Fibroblast of lung (primary cell): Measurements from ENCODE around the gene ARID1B. TPM values are rescaled to one million over a fixed set of nuclear protein-coding genes. Genes with fewer than 3 reads are reported as not detected.

Experiments used
- DNase-seq, 2 donors: peaks; one replicate each; pipeline versions ENCODE4 v3.0.0 to v3.0.0-alpha.2; 2010; ENCODE audit warnings: low read depth in 2 of 2
- H2AFZ ChIP-seq: 2 replicates; pipeline ENCODE4 v1.5.1; 2012; ENCODE audit warnings: low read length, control low read depth, inconsistent platforms
- H3K27ac ChIP-seq: 2 replicates; pipeline ENCODE4 v1.5.1; 2011; ENCODE audit warnings: low read length, control low read depth; ENCODE audit not compliant: insufficient read depth
- H3K27me3 ChIP-seq: 2 replicates; pipeline ENCODE4 v1.5.1; 2011; ENCODE audit warnings: mild to moderate bottlenecking, low read length; ENCODE audit not compliant: control insufficient read depth, insufficient read depth
- H3K36me3 ChIP-seq: 2 replicates; pipeline ENCODE4 v1.5.1; 2011; ENCODE audit warnings: low read length; ENCODE audit not compliant: control insufficient read depth, insufficient read depth
- H3K4me1 ChIP-seq: 2 replicates; pipeline ENCODE4 v1.5.1; 2011; ENCODE audit warnings: low read length; ENCODE audit not compliant: control insufficient read depth, insufficient read depth; ENCODE audit errors: extremely low read depth
- H3K4me2 ChIP-seq: 2 replicates; pipeline ENCODE4 v1.5.1; 2011; ENCODE audit warnings: low read length, control low read depth; ENCODE audit not compliant: insufficient read depth; ENCODE audit errors: extremely low read depth
- H3K4me3 ChIP-seq, 4 experiments: fragments of 200-600 bp in 1 of 4; sonication (generic) in 1 of 4; replicated peaks in 1 of 4; 2 replicates each; pipeline ENCODE4 v1.5.1; 2011 to 2016; ENCODE audit warnings: low read length in 4 of 4, low read depth in 3 of 4, mild to moderate bottlenecking in 3 of 4, control low read depth in 2 of 4, inconsistent platforms in 1 of 4, mixed read lengths in 1 of 4; ENCODE audit not compliant: insufficient read depth in 1 of 4; ENCODE audit errors: control extremely low read depth in 1 of 4
- H3K79me2 ChIP-seq: 2 replicates; pipeline ENCODE4 v1.5.1; 2012; ENCODE audit warnings: mild to moderate bottlenecking, low read length, inconsistent platforms; ENCODE audit not compliant: control insufficient read depth, insufficient read depth
- H3K9ac ChIP-seq: 2 replicates; pipeline ENCODE4 v1.5.1; 2011; ENCODE audit warnings: mild to moderate bottlenecking, low read length, control low read depth; ENCODE audit not compliant: insufficient read depth
- H3K9me3 ChIP-seq: 2 replicates; pipeline ENCODE4 v1.5.1; 2012; ENCODE audit warnings: low read depth, low read length; ENCODE audit not compliant: control insufficient read depth, insufficient read depth
- H4K20me1 ChIP-seq: 2 replicates; pipeline ENCODE4 v1.5.1; 2011; ENCODE audit warnings: low read length; ENCODE audit not compliant: control insufficient read depth, insufficient read depth; ENCODE audit errors: extremely low read depth
- EZH2 ChIP-seq: IDR thresholded peaks from 2 replicates; pipeline ENCODE4 v1.5.1; 2012; ENCODE audit warnings: low read length, control low read depth, mild to moderate bottlenecking; ENCODE audit errors: missing control alignments
- polyA plus RNA-seq, 2 donors: library from polyadenylated mRNA; depleted of rRNA in 1 of 2; stranded (reverse) in 1 of 2; unstranded in 1 of 2; fragments of >200 nt; gene quantifications; 2 replicates each; pipeline ENCODE4 v1.2.1, GENCODE V29; 2011 to 2012; ENCODE audit warnings: missing spikeins in 1 of 2
- total RNA-seq: library from RNA; depleted of rRNA; stranded (reverse); fragments of >200 nt; gene quantifications from 2 replicates; pipeline ENCODE4 v1.2.1, GENCODE V29; 2014
- TF ChIP-seq, protein P1 (sequence below), 2 donors: IDR thresholded peaks in 1 of 2; conservative IDR thresholded peaks in 1 of 2; 1 replicate in 1 of 2; 2 replicates in 1 of 2; pipeline ENCODE4 v1.5.1; 2011 to 2012; ENCODE audit warnings: low read length in 2 of 2, control low read depth in 1 of 2, inconsistent platforms in 1 of 2, low read depth in 1 of 2, mild to moderate bottlenecking in 1 of 2

The ARID1B gene
- total and polyA plus RNA-seq, 2 donors (not counting 1 experiment from before 2014, with no cell fraction given) = 15.4 to 41.9 TPM

DNA sequence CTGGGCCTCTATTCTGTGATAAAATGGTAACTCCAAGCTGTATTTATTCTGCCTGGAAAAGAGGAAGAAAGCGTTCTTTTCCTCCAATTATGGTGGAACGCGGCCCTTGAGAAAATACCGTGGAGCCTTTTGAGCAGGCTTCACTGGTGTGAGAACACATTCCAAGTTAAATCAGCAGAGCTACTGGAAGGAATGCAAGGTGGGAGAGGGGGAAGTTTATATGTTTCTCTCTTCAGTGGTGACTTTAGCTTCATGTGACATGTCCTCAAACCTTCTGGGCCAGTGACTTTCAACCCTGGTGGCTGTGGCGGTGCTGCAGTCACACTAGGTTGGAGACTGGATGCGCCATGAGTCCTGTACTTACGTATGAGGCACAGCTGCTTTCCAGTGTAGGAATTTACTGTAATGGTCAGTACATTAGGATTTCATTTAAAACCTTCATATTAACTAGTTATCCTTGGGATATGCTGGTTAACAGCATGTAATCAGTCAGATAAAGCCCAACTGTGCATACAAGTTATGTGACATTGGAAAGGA lies 221.7 kb downstream of the ARID1B start:
- Histone ChIP-seq H4K20me1 (no peaks in the 10 kb centered on the region), H3K4me1 (no peaks in the 10 kb centered on the region), H3K36me3 (no peaks in the 10 kb centered on the region), H3K27ac (no peak overlapping the region), H3K4me3 (no peak overlapping the region), H3K9ac (no peak overlapping the region), H3K4me2 (no peak overlapping the region), H3K27me3 (no peaks in the 10 kb centered on the region), H3K9me3 (no peaks in the 10 kb centered on the region), H2AFZ (no peak overlapping the region), H3K79me2 (peaks cover 12% of the 10 kb centered on the region)
- TF ChIP-seq EZH2 = no peak
- TF ChIP-seq, protein P1, sequence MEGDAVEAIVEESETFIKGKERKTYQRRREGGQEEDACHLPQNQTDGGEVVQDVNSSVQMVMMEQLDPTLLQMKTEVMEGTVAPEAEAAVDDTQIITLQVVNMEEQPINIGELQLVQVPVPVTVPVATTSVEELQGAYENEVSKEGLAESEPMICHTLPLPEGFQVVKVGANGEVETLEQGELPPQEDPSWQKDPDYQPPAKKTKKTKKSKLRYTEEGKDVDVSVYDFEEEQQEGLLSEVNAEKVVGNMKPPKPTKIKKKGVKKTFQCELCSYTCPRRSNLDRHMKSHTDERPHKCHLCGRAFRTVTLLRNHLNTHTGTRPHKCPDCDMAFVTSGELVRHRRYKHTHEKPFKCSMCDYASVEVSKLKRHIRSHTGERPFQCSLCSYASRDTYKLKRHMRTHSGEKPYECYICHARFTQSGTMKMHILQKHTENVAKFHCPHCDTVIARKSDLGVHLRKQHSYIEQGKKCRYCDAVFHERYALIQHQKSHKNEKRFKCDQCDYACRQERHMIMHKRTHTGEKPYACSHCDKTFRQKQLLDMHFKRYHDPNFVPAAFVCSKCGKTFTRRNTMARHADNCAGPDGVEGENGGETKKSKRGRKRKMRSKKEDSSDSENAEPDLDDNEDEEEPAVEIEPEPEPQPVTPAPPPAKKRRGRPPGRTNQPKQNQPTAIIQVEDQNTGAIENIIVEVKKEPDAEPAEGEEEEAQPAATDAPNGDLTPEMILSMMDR (conservative IDR thresholded peaks at IDR 0.05 in 1 of 2, IDR thresholded peaks at IDR 0.05 in 1 of 2; ENCODE audit: low read depth in 1 of 2, low read length in 2 of 2) = no peak
- DNase-seq = no peak

DNA sequence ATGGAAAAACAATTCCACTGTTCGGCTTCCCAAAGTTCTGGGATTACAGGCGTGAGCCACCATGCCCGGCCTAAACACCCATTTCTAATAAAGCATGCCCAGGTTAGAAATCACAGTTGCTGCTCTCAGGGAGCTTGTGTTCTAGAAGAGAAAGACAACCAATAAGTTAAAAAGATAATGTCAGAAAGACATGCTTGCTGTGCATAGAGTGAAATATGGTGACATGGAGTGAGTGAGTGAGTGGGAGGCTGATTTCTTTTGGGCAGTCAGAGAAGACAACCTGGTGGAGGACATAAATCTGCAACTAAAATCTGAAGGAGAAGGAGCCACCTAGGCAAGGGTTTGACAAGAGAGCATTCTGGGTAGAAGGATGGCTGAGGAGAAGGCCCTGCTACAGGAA lies 222.6 kb downstream of the ARID1B start:
- Histone ChIP-seq H3K9me3 (no peaks in the 10 kb centered on the region), H3K4me3 (no peak overlapping the region), H3K4me1 (no peaks in the 10 kb centered on the region), H4K20me1 (no peaks in the 10 kb centered on the region), H3K27me3 (no peaks in the 10 kb centered on the region), H3K79me2 (peaks cover 5% of the 10 kb centered on the region), H3K9ac (no peak overlapping the region), H3K36me3 (no peaks in the 10 kb centered on the region), H2AFZ (no peak overlapping the region), H3K27ac (no peak overlapping the region), H3K4me2 (no peak overlapping the region)
- DNase-seq = no peak
- TF ChIP-seq, protein P1 (conservative IDR thresholded peaks at IDR 0.05 in 1 of 2, IDR thresholded peaks at IDR 0.05 in 1 of 2; ENCODE audit: low read depth in 1 of 2, low read length in 2 of 2) = no peak
- no peak for TF ChIP-seq EZH2

DNA sequence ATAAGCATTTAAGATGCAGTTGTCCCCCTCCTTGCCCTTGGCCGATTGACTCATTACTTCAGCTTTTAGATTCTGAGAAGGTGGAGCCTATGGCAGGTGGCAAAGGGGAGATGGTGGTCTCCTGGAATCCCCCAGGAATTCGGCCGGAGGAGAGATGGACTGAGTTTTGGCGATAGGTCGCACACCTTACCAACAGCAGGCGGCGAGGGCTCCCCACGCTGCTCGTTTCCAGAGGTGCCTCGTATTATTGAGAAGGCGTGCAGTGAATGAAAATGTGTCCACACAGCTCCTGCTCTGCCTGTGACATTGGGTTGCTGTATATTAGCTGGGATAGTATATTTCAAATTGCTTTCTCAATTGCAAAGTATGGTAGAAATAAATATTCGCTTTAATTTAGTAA lies 224.5 kb downstream of the ARID1B start:
- H2AFZ ChIP-seq = no peak overlapping the region
- TF ChIP-seq, protein P1 (conservative IDR thresholded peaks at IDR 0.05 in 1 of 2, IDR thresholded peaks at IDR 0.05 in 1 of 2; ENCODE audit: low read depth in 1 of 2, low read length in 2 of 2) = no peak
- TF ChIP-seq EZH2 = no peak
- H3K4me3 ChIP-seq = no peak overlapping the region
- H3K9ac ChIP-seq = no peak overlapping the region
- no peaks in the 10 kb centered on the region for H3K4me1 ChIP-seq
- no peak overlapping the region for H3K27ac ChIP-seq
- H3K79me2 ChIP-seq = peaks cover 4% of the 10 kb centered on the region
- no peak overlapping the region for H3K4me2 ChIP-seq
- no peaks in the 10 kb centered on the region for H3K27me3 ChIP-seq
- no peaks in the 10 kb centered on the region for H3K36me3 ChIP-seq
- DNase-seq = no peak
- no peaks in the 10 kb centered on the region for H4K20me1 ChIP-seq
- no peaks in the 10 kb centered on the region for H3K9me3 ChIP-seq
